Body of pancreas (tissue), 4 donors: ENCODE results near the gene RAF1.

Experiments used
- CTCF ChIP-seq, 7 experiments: fragments of 450-650 bp in 4 of 7; fragments of 200-600 bp in 3 of 7; sonication (generic) in 3 of 7; IDR thresholded peaks; one replicate each; pipeline ENCODE4 v1.5.1; 2016 to 2019; ENCODE audit warnings: antibody characterized with exemption in 7 of 7
- POLR2A ChIP-seq, 3 donors: fragments of 450-650 bp; IDR thresholded peaks; one replicate each; pipeline ENCODE4 v1.6.1; 2016; ENCODE audit warnings: antibody characterized with exemption in 3 of 3, mild to moderate bottlenecking in 2 of 3

- no peak for TF ChIP-seq CTCF (IDR thresholded peaks at IDR 0.05)
- TF ChIP-seq POLR2A (IDR thresholded peaks at IDR 0.05), result no peak
Measured at GRCh38 chr3:12579456-12579855, 84.5 kb downstream of the RAF1 start.
